IMR-90 (cell line): Measurements from ENCODE around the gene LMO2. TPM values are rescaled to one million over a fixed set of nuclear protein-coding genes. Genes with fewer than 3 reads are reported as not detected.

Experiments
- ATAC-seq: fragments of 200-7000 bp; cut with Tn5 transposase; 2 replicates; pipeline ENCODE4 v1.9.1; 2020; ENCODE audit warnings: low read depth, mild to moderate bottlenecking, moderate library complexity
- BruUV-seq: library from RNA; stranded (reverse); fragments of 400-500 nt; replicated peaks from 2 replicates; lab custom pipeline; 2021; lab: Mats Ljungman, UMichigan
- CTCF ChIA-PET: fragments of 300-600 bp; formaldehyde crosslinking; extraction: SDS; loops from one replicate; lab custom pipeline; 2021; ENCODE audit warnings: antibody characterized with exemption; lab: Yijun Ruan, JAX
- POLR2A ChIA-PET: fragments of 300-600 bp; sonication (Branson Sonifier 250); formaldehyde crosslinking; loops from one replicate; lab custom pipeline; 2022; ENCODE audit warnings: antibody characterized with exemption; ENCODE audit not compliant: unreplicated experiment; lab: Charles Lee
- DNase-seq: peaks from one replicate; pipeline ENCODE4 v3.0.0; 2013
- H2AFZ ChIP-seq: replicated peaks from 2 replicates; pipeline ENCODE3; 2013; ENCODE audit warnings: low read length, mild to moderate bottlenecking; ENCODE audit not compliant: poor library complexity
- H2AK5ac ChIP-seq: 2 replicates; pipeline ENCODE4 v1.6.1; 2013; ENCODE audit warnings: low read depth, low read length, inconsistent platforms
- H2AK9ac ChIP-seq: replicated peaks from 2 replicates; pipeline ENCODE3; 2013; ENCODE audit warnings: mild to moderate bottlenecking, low read depth, low read length, moderate library complexity; ENCODE audit not compliant: poor library complexity
- H2BK120ac ChIP-seq: 2 replicates; pipeline ENCODE4 v1.6.1; 2013; ENCODE audit warnings: low read depth, low read length, inconsistent platforms
- H2BK15ac ChIP-seq: 3 replicates; pipeline ENCODE4 v1.6.1; 2013; ENCODE audit warnings: low read depth, low read length, inconsistent platforms
- H2BK20ac ChIP-seq: 2 replicates; pipeline ENCODE4 v1.6.1; 2013; ENCODE audit warnings: low read depth, mild to moderate bottlenecking, inconsistent platforms, low read length, moderate library complexity
- H2BK5ac ChIP-seq: 2 replicates; pipeline ENCODE4 v1.6.1; 2013; ENCODE audit warnings: mild to moderate bottlenecking, low read depth, low read length, inconsistent platforms; ENCODE audit not compliant: poor library complexity, severe bottlenecking
- H3K14ac ChIP-seq: replicated peaks from 2 replicates; pipeline ENCODE4 v1.6.1; 2013; ENCODE audit warnings: low read depth, low read length, inconsistent platforms
- H3K18ac ChIP-seq: 2 replicates; pipeline ENCODE4 v1.6.1; 2013; ENCODE audit warnings: low read depth, low read length, control low read depth
- H3K23ac ChIP-seq: 2 replicates; pipeline ENCODE4 v1.6.1; 2013; ENCODE audit warnings: low read depth, low read length, inconsistent platforms
- H3K27ac ChIP-seq: 2 replicates; pipeline ENCODE4 v1.5.1; 2013; ENCODE audit warnings: mild to moderate bottlenecking, control low read depth, low read length; ENCODE audit not compliant: insufficient read depth
- H3K27me3 ChIP-seq: 2 replicates; pipeline ENCODE4 v1.6.1; 2013; ENCODE audit warnings: low read length; ENCODE audit not compliant: control insufficient read depth, insufficient read depth
- H3K36me3 ChIP-seq: 2 replicates; pipeline ENCODE4 v1.6.1; 2013; ENCODE audit warnings: low read length, mixed read lengths; ENCODE audit not compliant: control insufficient read depth, insufficient read depth
- H3K4ac ChIP-seq: 2 replicates; pipeline ENCODE4 v1.6.1; 2013; ENCODE audit warnings: low read depth, low read length, inconsistent platforms
- H3K4me1 ChIP-seq: 2 replicates; pipeline ENCODE4 v1.6.1; 2013; ENCODE audit warnings: low read length, mixed read lengths; ENCODE audit not compliant: control insufficient read depth, insufficient read depth
- H3K4me2 ChIP-seq: 2 replicates; pipeline ENCODE4 v1.6.1; 2013; ENCODE audit warnings: low read depth, mild to moderate bottlenecking, control low read depth, low read length, moderate library complexity
- H3K4me3 ChIP-seq: 2 replicates; pipeline ENCODE4 v1.5.1; 2013; ENCODE audit warnings: low read depth, mild to moderate bottlenecking, control low read depth, low read length, moderate library complexity; ENCODE audit not compliant: insufficient read depth
- H3K56ac ChIP-seq: 2 replicates; pipeline ENCODE4 v1.6.1; 2013; ENCODE audit warnings: low read length, inconsistent platforms; ENCODE audit not compliant: insufficient read depth; ENCODE audit errors: extremely low read depth
- H3K79me1 ChIP-seq, 2 experiments: 2 replicates each; pipeline ENCODE4 v1.6.1; 2013; ENCODE audit warnings: low read length in 2 of 2, inconsistent platforms in 1 of 2, low read depth in 1 of 2
- H3K9ac ChIP-seq: 2 replicates; pipeline ENCODE4 v1.6.1; 2013; ENCODE audit warnings: low read depth, low read length, control low read depth
- H3K9me1 ChIP-seq: 2 replicates; pipeline ENCODE4 v1.6.1; 2013; ENCODE audit warnings: low read length, inconsistent platforms; ENCODE audit not compliant: insufficient read depth
- H3K9me3 ChIP-seq: 2 replicates; pipeline ENCODE4 v1.6.1; 2013; ENCODE audit warnings: low read length; ENCODE audit not compliant: control insufficient read depth, insufficient read depth
- H4K20me1 ChIP-seq: 2 replicates; pipeline ENCODE4 v1.6.1; 2013; ENCODE audit warnings: low read length, inconsistent platforms; ENCODE audit not compliant: insufficient read depth
- H4K5ac ChIP-seq: 2 replicates; pipeline ENCODE4 v1.6.1; 2013; ENCODE audit warnings: mild to moderate bottlenecking, low read depth, low read length, control low read depth
- H4K8ac ChIP-seq, 2 experiments: 2 replicates each; pipeline ENCODE4 v1.6.1; 2013; ENCODE audit warnings: low read depth in 2 of 2, low read length in 2 of 2, control low read depth in 1 of 2, inconsistent platforms in 1 of 2
- H4K91ac ChIP-seq: 2 replicates; pipeline ENCODE4 v1.6.1; 2013; ENCODE audit warnings: low read depth, low read length, inconsistent platforms; ENCODE audit not compliant: insufficient read depth
- BHLHE40 ChIP-seq: fragments of 150-350 bp; IDR thresholded peaks from 2 replicates; pipeline ENCODE4 v1.6.1; 2016; ENCODE audit warnings: mild to moderate bottlenecking, low read depth, low read length
- CEBPB ChIP-seq: IDR thresholded peaks from 2 replicates; pipeline ENCODE4 v1.6.1; 2012; ENCODE audit warnings: low read depth, low read length, improper control_type of control experiment
- CHD1 ChIP-seq: IDR thresholded peaks from 2 replicates; pipeline ENCODE4 v1.6.1; 2012; ENCODE audit warnings: low read depth, low read length, improper control_type of control experiment
- FOS ChIP-seq: fragments of 150-350 bp; IDR thresholded peaks from 2 replicates; pipeline ENCODE4 v1.6.1; 2016; ENCODE audit warnings: low read depth, low read length
- MAFK ChIP-seq: IDR thresholded peaks from 2 replicates; pipeline ENCODE4 v1.6.1; 2012; ENCODE audit warnings: low read depth, low read length, improper control_type of control experiment
- MAZ ChIP-seq: IDR thresholded peaks from 2 replicates; pipeline ENCODE4 v1.6.1; 2012; ENCODE audit warnings: low read depth, mild to moderate bottlenecking, low read length, improper control_type of control experiment, moderate library complexity, borderline replicate concordance
- MXI1 ChIP-seq: IDR thresholded peaks from 2 replicates; pipeline ENCODE4 v1.6.1; 2012; ENCODE audit warnings: low read depth, mild to moderate bottlenecking, low read length, moderate library complexity, borderline replicate concordance
- NFE2L2 ChIP-seq: fragments of 150-350 bp; IDR thresholded peaks from 2 replicates; pipeline ENCODE4 v1.6.1; 2016; ENCODE audit warnings: low read depth, mild to moderate bottlenecking, low read length
- POLR2A ChIP-seq: IDR thresholded peaks from 2 replicates; pipeline ENCODE4 v1.6.1; 2012; ENCODE audit warnings: mild to moderate bottlenecking, low read depth, low read length
- RAD21 ChIP-seq: IDR thresholded peaks from 2 replicates; pipeline ENCODE4 v1.6.1; 2012; ENCODE audit warnings: low read length, improper control_type of control experiment
- RCOR1 ChIP-seq: IDR thresholded peaks from 2 replicates; pipeline ENCODE4 v1.6.1; 2012; ENCODE audit warnings: mild to moderate bottlenecking, low read length, improper control_type of control experiment; ENCODE audit not compliant: insufficient replicate concordance
- RFX5 ChIP-seq: IDR thresholded peaks from 2 replicates; pipeline ENCODE4 v1.8.0; 2012; ENCODE audit warnings: low read depth, mild to moderate bottlenecking, low read length, moderate library complexity
- SMC3 ChIP-seq: fragments of 150-350 bp; IDR thresholded peaks from 2 replicates; pipeline ENCODE4 v1.6.1; 2016; ENCODE audit warnings: low read depth, mild to moderate bottlenecking, antibody characterized with exemption, low read length, moderate library complexity
- WGBS, 2 experiments: methylation state at CpG; one replicate each; pipeline versions ENCODE4 v1.1.5 to v1.1.7; 2013; ENCODE audit warnings: missing lambda C conversion rate in 2 of 2; ENCODE audit not compliant: insufficient read length in 1 of 2; ENCODE audit errors: extremely low coverage in 2 of 2; 5-methylcytosine and 5-hydroxymethylcytosine counted together
- dilution Hi-C: fragments of 300-500 bp; cut with HindIII; formaldehyde crosslinking; loops from one replicate; pipeline ENCODE4 v1.14.3; 2018; ENCODE audit warnings: low sequenced_read_pairs; ENCODE audit not compliant: unreplicated experiment
- in situ Hi-C: fragments of 300-500 bp; cut with MboI; formaldehyde crosslinking; loops from 3 replicates; pipeline ENCODE4 v1.14.3; 2019; ENCODE audit warnings: low sequenced_read_pairs, inconsistent platforms, mixed read lengths
- intact Hi-C: fragments of 100-400 bp; cut with micrococcal nuclease; formaldehyde crosslinking; loops from 2 replicates; pipeline ENCODE4 v1.10.0; 2022
- polyA plus RNA-seq, 3 experiments: library from polyadenylated mRNA; depleted of rRNA; stranded (reverse); fragments of >200 nt; gene quantifications; 2 replicates each; pipeline ENCODE4 v1.2.3, GENCODE V29; 2012; ENCODE audit warnings: low replicate concordance in 1 of 3
- total RNA-seq: library from RNA; depleted of rRNA; stranded (reverse); fragments of >200 nt; gene quantifications from 2 replicates; pipeline ENCODE4 v1.2.3, GENCODE V29; 2012
- TF ChIP-seq, protein P1 (sequence below): fragments of 150-350 bp; IDR thresholded peaks from 2 replicates; pipeline ENCODE4 v1.6.1; 2016; ENCODE audit warnings: low read depth, mild to moderate bottlenecking, low read length, moderate library complexity, borderline replicate concordance
- TF ChIP-seq, protein P2 (sequence below): fragments of 150-350 bp; IDR thresholded peaks from 2 replicates; pipeline ENCODE4 v1.6.1; 2017; ENCODE audit warnings: mild to moderate bottlenecking, antibody characterized with exemption, low read length, low read depth
- TF ChIP-seq, protein P3 (sequence below): conservative IDR thresholded peaks from 2 replicates; pipeline ENCODE4 v1.5.1; 2012; ENCODE audit warnings: mild to moderate bottlenecking, low read depth, low read length, improper control_type of control experiment

The LMO2 gene
- total and polyA plus RNA-seq, 2 of the 4 experiments (the other 2 are of a cell fraction), result not detected

DNA sequence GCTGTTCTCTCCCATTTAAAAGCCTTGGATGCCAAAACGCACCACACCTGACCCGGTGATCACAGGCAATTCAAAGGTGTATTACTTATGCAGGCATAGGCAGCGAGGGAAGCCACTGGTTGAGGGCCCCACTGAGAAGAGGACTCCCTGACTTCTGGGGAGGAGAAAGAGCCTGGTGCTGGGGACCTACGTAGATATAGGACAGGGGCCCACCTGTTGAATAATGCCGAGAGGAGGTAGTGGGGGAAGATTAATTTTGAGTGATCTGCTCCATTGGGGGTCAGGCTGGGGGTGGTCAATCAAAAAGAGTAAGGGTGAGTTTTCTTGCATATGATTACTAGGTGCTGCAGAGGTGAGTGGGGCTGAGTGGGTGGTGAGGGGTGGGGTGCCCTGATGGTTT, 7.8 kb downstream of the LMO2 start:
- BruUV-seq, result no TSS peak
- Histone ChIP-seq H4K91ac (no peak overlapping the region), H3K23ac (no peak overlapping the region), H2BK15ac (no peak overlapping the region), H3K4me2 (no peak overlapping the region), H2BK120ac (no peak overlapping the region), H3K9me3 (no peaks in the 10 kb centered on the region), H2AK5ac (no peak overlapping the region), H4K5ac (no peak overlapping the region), H3K27me3 (peaks cover 53% of the 10 kb centered on the region), H3K18ac (no peak overlapping the region), H2BK5ac (no peak overlapping the region), H2AFZ (no peak overlapping the region), H3K79me1 (no peaks in the 10 kb centered on the region), H3K4me1 (no peaks in the 10 kb centered on the region), H3K27ac (no peak overlapping the region), H3K9me1 (no peaks in the 10 kb centered on the region), H2AK9ac (no peak overlapping the region), H3K4ac (no peak overlapping the region), H2BK20ac (no peak overlapping the region), H3K56ac (no peak overlapping the region), H3K4me3 (no peak overlapping the region), H4K8ac (no peak overlapping the region), H3K36me3 (no peaks in the 10 kb centered on the region), H3K14ac (no peak overlapping the region), H4K20me1 (no peaks in the 10 kb centered on the region), H3K9ac (no peak overlapping the region)
- WGBS, 2 experiments, result 94% methylated on average over 2 of the region's 5 CpGs; no CpG with 5 or more reads in 1 of the 2 experiments
- POLR2A ChIA-PET, result no interaction called here
- dilution Hi-C loops, result no loop called here
- no peak for DNase-seq
- in situ Hi-C loops, result no loop called here
- TF ChIP-seq RFX5 (no peak), POLR2A (no peak), SMC3 (no peak), MAFK (no peak), MXI1 (no peak), RAD21 (no peak), NFE2L2 (no peak), CEBPB (no peak), CHD1 (no peak), MAZ (no peak), BHLHE40 (no peak), FOS (no peak), RCOR1 (no peak)
- TF ChIP-seq, protein P1, sequence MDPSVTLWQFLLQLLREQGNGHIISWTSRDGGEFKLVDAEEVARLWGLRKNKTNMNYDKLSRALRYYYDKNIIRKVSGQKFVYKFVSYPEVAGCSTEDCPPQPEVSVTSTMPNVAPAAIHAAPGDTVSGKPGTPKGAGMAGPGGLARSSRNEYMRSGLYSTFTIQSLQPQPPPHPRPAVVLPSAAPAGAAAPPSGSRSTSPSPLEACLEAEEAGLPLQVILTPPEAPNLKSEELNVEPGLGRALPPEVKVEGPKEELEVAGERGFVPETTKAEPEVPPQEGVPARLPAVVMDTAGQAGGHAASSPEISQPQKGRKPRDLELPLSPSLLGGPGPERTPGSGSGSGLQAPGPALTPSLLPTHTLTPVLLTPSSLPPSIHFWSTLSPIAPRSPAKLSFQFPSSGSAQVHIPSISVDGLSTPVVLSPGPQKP, result no peak
- TF ChIP-seq, protein P2, sequence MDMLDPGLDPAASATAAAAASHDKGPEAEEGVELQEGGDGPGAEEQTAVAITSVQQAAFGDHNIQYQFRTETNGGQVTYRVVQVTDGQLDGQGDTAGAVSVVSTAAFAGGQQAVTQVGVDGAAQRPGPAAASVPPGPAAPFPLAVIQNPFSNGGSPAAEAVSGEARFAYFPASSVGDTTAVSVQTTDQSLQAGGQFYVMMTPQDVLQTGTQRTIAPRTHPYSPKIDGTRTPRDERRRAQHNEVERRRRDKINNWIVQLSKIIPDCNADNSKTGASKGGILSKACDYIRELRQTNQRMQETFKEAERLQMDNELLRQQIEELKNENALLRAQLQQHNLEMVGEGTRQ, result no peak
- TF ChIP-seq, protein P3, sequence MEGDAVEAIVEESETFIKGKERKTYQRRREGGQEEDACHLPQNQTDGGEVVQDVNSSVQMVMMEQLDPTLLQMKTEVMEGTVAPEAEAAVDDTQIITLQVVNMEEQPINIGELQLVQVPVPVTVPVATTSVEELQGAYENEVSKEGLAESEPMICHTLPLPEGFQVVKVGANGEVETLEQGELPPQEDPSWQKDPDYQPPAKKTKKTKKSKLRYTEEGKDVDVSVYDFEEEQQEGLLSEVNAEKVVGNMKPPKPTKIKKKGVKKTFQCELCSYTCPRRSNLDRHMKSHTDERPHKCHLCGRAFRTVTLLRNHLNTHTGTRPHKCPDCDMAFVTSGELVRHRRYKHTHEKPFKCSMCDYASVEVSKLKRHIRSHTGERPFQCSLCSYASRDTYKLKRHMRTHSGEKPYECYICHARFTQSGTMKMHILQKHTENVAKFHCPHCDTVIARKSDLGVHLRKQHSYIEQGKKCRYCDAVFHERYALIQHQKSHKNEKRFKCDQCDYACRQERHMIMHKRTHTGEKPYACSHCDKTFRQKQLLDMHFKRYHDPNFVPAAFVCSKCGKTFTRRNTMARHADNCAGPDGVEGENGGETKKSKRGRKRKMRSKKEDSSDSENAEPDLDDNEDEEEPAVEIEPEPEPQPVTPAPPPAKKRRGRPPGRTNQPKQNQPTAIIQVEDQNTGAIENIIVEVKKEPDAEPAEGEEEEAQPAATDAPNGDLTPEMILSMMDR, result no peak
- intact Hi-C loops, result no loop called here
- ATAC-seq, result no peak
- CTCF ChIA-PET, result interaction anchor here (0.6 kb wide), 1 partner anchor 628 kb away, joined by 6 read pairs; no protein-coding TSS in a partner anchor
